GM10266 (cell line): Measurements from ENCODE around the gene ITIH2.
"Not testable (repeated sequence)": the region's sequence is repeated elsewhere in the genome, so short reads cannot be mapped to it uniquely, and the experiment has no call there.

Experiments
- DNase-seq: peaks from one replicate; pipeline ENCODE4 v3.0.0; 2012; ENCODE audit errors: extremely low spot score
- CTCF ChIP-seq: IDR thresholded peaks from 2 replicates; pipeline ENCODE4 v1.5.1; 2012; ENCODE audit warnings: mild to moderate bottlenecking, low read depth; ENCODE audit not compliant: control insufficient read depth, insufficient read depth; ENCODE audit errors: missing control alignments

ITIH2 gene

GRCh38 chr10:7707102-7707501, 4.0 kb downstream of the ITIH2 start:
- DNase-seq: no peak
- no peak for TF ChIP-seq CTCF

GRCh38 chr10:7707858-7708622, 4.9 kb downstream of the ITIH2 start:
- DNase-seq: no peak
- TF ChIP-seq CTCF: no peak

- no peak for TF ChIP-seq CTCF
- DNase-seq: no peak
Observed at GRCh38 chr10:7708832-7709231, 5.7 kb downstream of the ITIH2 start.

GRCh38 chr10:7710446-7710845, 7.3 kb downstream of the ITIH2 start:
- TF ChIP-seq CTCF: no peak
- DNase-seq: no peak

GRCh38 chr10:7711075-7711474, 8.0 kb downstream of the ITIH2 start:
- DNase-seq: not testable (repeated sequence)

GRCh38 chr10:7715515-7715914, 12.4 kb downstream of the ITIH2 start:
- no peak for DNase-seq
- no peak for TF ChIP-seq CTCF

- no peak for TF ChIP-seq CTCF
- DNase-seq: no peak
Observed at GRCh38 chr10:7717767-7718166, 14.7 kb downstream of the ITIH2 start.

GRCh38 chr10:7718685-7719084, 15.6 kb downstream of the ITIH2 start:
- no peak for TF ChIP-seq CTCF
- DNase-seq: no peak
